Measurements from ENCODE around the gene ACTR2. TPM values are rescaled to one million over a fixed set of nuclear protein-coding genes. Genes with fewer than 3 reads are reported as not detected.
A peak's percentile ranks its signal among the peaks of the same experiment; 100 is the strongest.

Gene ACTR2
- total and polyA plus RNA-seq, 2 of the 13 experiments (the other 11 are each of a cell fraction or from before 2014, with no cell fraction given): 51.2 to 100 TPM

DNA sequence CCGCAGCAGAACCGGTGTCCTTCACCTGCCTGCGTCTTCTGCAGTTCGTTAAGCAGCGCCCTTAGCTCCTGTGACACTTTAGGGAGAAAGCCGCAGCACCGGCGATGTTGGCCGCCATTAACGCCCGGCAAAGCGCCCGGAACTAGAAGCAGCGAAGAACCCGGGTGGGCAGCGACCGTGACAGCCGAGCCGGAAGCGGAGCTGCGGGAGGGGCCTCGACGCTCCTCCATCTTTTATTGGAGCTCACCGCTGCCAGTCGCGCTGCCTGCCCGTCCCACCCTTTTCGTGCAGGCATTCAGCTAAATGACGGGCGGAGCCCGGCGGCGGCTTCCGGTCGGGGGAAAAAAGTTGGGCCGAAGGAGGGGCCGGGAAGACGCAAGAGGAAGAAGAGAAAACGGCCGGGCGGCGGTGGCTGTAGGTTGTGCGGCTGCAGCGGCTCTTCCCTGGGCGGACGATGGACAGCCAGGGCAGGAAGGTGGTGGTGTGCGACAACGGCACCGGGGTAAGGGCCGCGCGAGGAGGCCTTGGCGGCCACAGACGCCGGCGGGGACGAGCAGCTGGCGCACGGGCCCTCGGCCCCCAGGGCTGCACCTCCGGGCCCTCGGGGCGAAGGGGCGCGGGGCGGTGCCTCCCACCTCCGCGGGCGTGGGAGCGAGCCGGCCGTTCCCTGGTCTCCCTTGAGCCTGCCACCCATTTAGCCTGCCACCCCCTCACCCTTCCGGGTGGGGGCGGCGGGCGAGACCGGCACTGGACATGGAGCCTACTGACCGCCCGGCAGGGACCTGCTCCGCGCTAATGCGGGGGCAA is at the start of gene ACTR2 (continued):
- TF ChIP-seq MAZ (IDR thresholded peaks at IDR 0.05; ENCODE audit: borderline replicate concordance, low read depth, low read length) (peak; percentile 97), MAZ (CRISPR knock-in tag; IDR thresholded peaks at IDR 0.05; ENCODE audit: low read depth) (peak; percentile 97), ARNT2 (CRISPR knock-in tag; IDR thresholded peaks at IDR 0.05; ENCODE audit: low read depth) (peak; percentile 70), NAIF1 (CRISPR knock-in tag; IDR thresholded peaks at IDR 0.05; ENCODE audit: borderline replicate concordance) (0 out of 2 replicates have a peak, but pooled peaks have one; percentile 42), NR2F1 (CRISPR knock-in tag; IDR thresholded peaks at IDR 0.05) (no peak), ZBTB38 (CRISPR knock-in tag; IDR thresholded peaks at IDR 0.05) (peak; percentile 68; the same call in 1 of the 2 replicates), ARHGAP35 (CRISPR knock-in tag; IDR thresholded peaks at IDR 0.05; ENCODE audit: borderline replicate concordance) (peak; percentile 51), HNRNPH1 (optimal IDR thresholded peaks at IDR 0.05; ENCODE audit: low read depth, low read length) (no peak), FOXC1 (CRISPR knock-in tag; IDR thresholded peaks at IDR 0.05; ENCODE audit: borderline replicate concordance) (peak; percentile 83), ZNF224 (CRISPR knock-in tag; IDR thresholded peaks at IDR 0.05) (peak; percentile 99), POLR2AphosphoS5 (IDR thresholded peaks at IDR 0.05; ENCODE audit: low read depth, low read length) (peak; percentile 96), DMAP1 (CRISPR knock-in tag; IDR thresholded peaks at IDR 0.05) (peak; percentile 97), RCOR2 (CRISPR knock-in tag; IDR thresholded peaks at IDR 0.05) (peak; percentile 55; the same call in 1 of the 2 replicates), ATF7-NPFF (CRISPR knock-in tag; IDR thresholded peaks at IDR 0.05; ENCODE audit: low read depth) (0 out of 2 replicates have a peak, but pooled peaks have one; percentile 64), KLF6 (CRISPR knock-in tag; IDR thresholded peaks at IDR 0.05) (peak; percentile 46), ERF (CRISPR knock-in tag; IDR thresholded peaks at IDR 0.05) (peak; percentile 84), ZNF598 (CRISPR knock-in tag; IDR thresholded peaks at IDR 0.05; ENCODE audit: borderline replicate concordance) (peak; percentile 93; the same call in 1 of the 2 replicates), ZNF629 (CRISPR knock-in tag; conservative IDR thresholded peaks at IDR 0.05) (peak; percentile 12; the same call in 1 of the 2 replicates), TEAD3 (CRISPR knock-in tag; optimal IDR thresholded peaks at IDR 0.05; ENCODE audit: borderline replicate concordance) (peak; percentile 51), STAG1 (CRISPR knock-in tag; IDR thresholded peaks at IDR 0.05) (peak; percentile 4; the same call in 1 of the 2 replicates), ZSCAN20 (CRISPR knock-in tag; IDR thresholded peaks at IDR 0.05; ENCODE audit: borderline replicate concordance) (0 out of 2 replicates have a peak, but pooled peaks have one; percentile 31)
- TF ChIP-seq, protein P1, sequence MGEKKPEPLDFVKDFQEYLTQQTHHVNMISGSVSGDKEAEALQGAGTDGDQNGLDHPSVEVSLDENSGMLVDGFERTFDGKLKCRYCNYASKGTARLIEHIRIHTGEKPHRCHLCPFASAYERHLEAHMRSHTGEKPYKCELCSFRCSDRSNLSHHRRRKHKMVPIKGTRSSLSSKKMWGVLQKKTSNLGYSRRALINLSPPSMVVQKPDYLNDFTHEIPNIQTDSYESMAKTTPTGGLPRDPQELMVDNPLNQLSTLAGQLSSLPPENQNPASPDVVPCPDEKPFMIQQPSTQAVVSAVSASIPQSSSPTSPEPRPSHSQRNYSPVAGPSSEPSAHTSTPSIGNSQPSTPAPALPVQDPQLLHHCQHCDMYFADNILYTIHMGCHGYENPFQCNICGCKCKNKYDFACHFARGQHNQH (CRISPR knock-in tag; IDR thresholded peaks at IDR 0.05): peak; percentile 67
- TF ChIP-seq, protein P2, sequence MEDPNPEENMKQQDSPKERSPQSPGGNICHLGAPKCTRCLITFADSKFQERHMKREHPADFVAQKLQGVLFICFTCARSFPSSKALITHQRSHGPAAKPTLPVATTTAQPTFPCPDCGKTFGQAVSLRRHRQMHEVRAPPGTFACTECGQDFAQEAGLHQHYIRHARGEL (CRISPR knock-in tag; IDR thresholded peaks at IDR 0.05): no peak; the same call in 1 of the 2 replicates
- TF ChIP-seq, protein P3, sequence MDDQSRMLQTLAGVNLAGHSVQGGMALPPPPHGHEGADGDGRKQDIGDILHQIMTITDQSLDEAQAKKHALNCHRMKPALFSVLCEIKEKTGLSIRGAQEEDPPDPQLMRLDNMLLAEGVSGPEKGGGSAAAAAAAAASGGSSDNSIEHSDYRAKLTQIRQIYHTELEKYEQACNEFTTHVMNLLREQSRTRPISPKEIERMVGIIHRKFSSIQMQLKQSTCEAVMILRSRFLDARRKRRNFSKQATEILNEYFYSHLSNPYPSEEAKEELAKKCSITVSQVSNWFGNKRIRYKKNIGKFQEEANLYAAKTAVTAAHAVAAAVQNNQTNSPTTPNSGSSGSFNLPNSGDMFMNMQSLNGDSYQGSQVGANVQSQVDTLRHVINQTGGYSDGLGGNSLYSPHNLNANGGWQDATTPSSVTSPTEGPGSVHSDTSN (CRISPR knock-in tag; IDR thresholded peaks at IDR 0.05; ENCODE audit: borderline replicate concordance): peak; percentile 95
- TF ChIP-seq, protein P4, sequence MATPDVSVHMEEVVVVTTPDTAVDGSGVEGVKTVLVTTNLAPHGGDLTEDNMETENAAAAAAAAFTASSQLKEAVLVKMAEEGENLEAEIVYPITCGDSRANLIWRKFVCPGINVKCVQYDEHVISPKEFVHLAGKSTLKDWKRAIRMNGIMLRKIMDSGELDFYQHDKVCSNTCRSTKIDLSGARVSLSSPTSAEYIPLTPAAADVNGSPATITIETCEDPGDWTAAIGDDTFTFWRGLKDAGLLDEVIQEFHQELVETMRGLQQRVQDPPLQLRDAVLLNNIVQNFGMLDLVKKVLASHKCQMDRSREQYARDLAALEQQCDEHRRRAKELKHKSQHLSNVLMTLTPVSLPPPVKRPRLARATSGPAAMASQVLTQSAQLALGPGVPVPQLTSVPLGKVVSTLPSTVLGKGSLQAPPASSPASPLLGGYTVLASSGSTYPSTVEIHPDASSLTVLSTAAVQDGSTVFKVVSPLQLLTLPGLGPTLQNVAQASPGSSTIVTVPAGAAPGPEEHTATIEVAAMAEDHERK (CRISPR knock-in tag; IDR thresholded peaks at IDR 0.05; ENCODE audit: low read depth): no peak

Data from HepG2 (cell line).